Activated naive CD8-positive, alpha-beta T cell treated with anti-CD3 and anti-CD28 coated beads for 36 hours (primary cell): ENCODE data around the gene COL4A2. TPM values are rescaled to one million over a fixed set of nuclear protein-coding genes. Genes with fewer than 3 reads are reported as not detected.

Experiments used
- DNase-seq: peaks from one replicate; pipeline ENCODE4 v3.0.0; 2021
- H3K27ac Mint-ChIP-seq: one replicate; pipeline ENCODE4 v1.8.0; 2022; ENCODE audit warnings: mild to moderate bottlenecking, moderate library complexity, mixed read lengths
- H3K27me3 Mint-ChIP-seq: one replicate; pipeline ENCODE4 v1.8.0; 2022; ENCODE audit warnings: mild to moderate bottlenecking, mixed read lengths
- H3K36me3 Mint-ChIP-seq: one replicate; pipeline ENCODE4 v1.8.0; 2021; ENCODE audit warnings: mild to moderate bottlenecking, mixed read lengths
- H3K4me1 Mint-ChIP-seq: one replicate; pipeline ENCODE4 v1.8.0; 2021; ENCODE audit warnings: mixed read lengths
- H3K4me3 Mint-ChIP-seq: one replicate; pipeline ENCODE4 v1.8.0; 2022; ENCODE audit warnings: mild to moderate bottlenecking, moderate library complexity, mixed read lengths
- H3K9me3 Mint-ChIP-seq: one replicate; pipeline ENCODE4 v1.8.0; 2022; ENCODE audit warnings: mixed read lengths
- total RNA-seq, 2 experiments: library from RNA; stranded (reverse); gene quantifications; one replicate each; pipeline ENCODE4 v1.2.3, GENCODE V29; 2021

Gene COL4A2
- total RNA-seq, 2 experiments from 2014 or later, result not detected

- H3K27me3 Mint-ChIP-seq, result no peaks in the 10 kb centered on the region
- H3K4me1 Mint-ChIP-seq, result no peaks in the 10 kb centered on the region
- no peaks in the 10 kb centered on the region for H3K36me3 Mint-ChIP-seq
- no peak overlapping the region for H3K27ac Mint-ChIP-seq
- no peak overlapping the region for H3K4me3 Mint-ChIP-seq
- no peak for DNase-seq
- peaks cover 3% of the 10 kb centered on the region for H3K9me3 Mint-ChIP-seq
Observed at GRCh38 chr13:110503979-110504499, 197.0 kb downstream of the COL4A2 start.

GRCh38 chr13:110505594-110505993, 198.5 kb downstream of the COL4A2 start:
- no peak overlapping the region for H3K4me3 Mint-ChIP-seq
- no peaks in the 10 kb centered on the region for H3K27me3 Mint-ChIP-seq
- no peaks in the 10 kb centered on the region for H3K36me3 Mint-ChIP-seq
- DNase-seq, result no peak
- H3K27ac Mint-ChIP-seq, result no peak overlapping the region
- H3K9me3 Mint-ChIP-seq, result no peaks in the 10 kb centered on the region
- H3K4me1 Mint-ChIP-seq, result peaks cover 2% of the 10 kb centered on the region

GRCh38 chr13:110506396-110506795, 199.3 kb downstream of the COL4A2 start:
- Mint-ChIP-seq H3K36me3 (no peaks in the 10 kb centered on the region), H3K4me1 (peaks cover 2% of the 10 kb centered on the region)

GRCh38 chr13:110506859-110507566, 199.9 kb downstream of the COL4A2 start:
- Mint-ChIP-seq H3K27ac (no peak overlapping the region), H3K27me3 (no peaks in the 10 kb centered on the region), H3K4me3 (no peak overlapping the region), H3K9me3 (no peaks in the 10 kb centered on the region), H3K36me3 (no peaks in the 10 kb centered on the region), H3K4me1 (peaks cover 2% of the 10 kb centered on the region)
- DNase-seq, result no peak

More at GRCh38 chr13:110506396-110506795, 199.3 kb downstream of the COL4A2 start:
- Mint-ChIP-seq H3K4me3 (no peak overlapping the region), H3K27ac (no peak overlapping the region), H3K27me3 (no peaks in the 10 kb centered on the region), H3K9me3 (no peaks in the 10 kb centered on the region)
- DNase-seq, result no peak

- H3K9me3 Mint-ChIP-seq, result no peaks in the 10 kb centered on the region
- no peak for DNase-seq
- H3K4me3 Mint-ChIP-seq, result no peak overlapping the region
- no peaks in the 10 kb centered on the region for H3K27me3 Mint-ChIP-seq
- no peak overlapping the region for H3K27ac Mint-ChIP-seq
- no peaks in the 10 kb centered on the region for H3K36me3 Mint-ChIP-seq
- H3K4me1 Mint-ChIP-seq, result peaks cover 2% of the 10 kb centered on the region
Observed at GRCh38 chr13:110507678-110508381, 200.7 kb downstream of the COL4A2 start.

- no peak for DNase-seq
- Mint-ChIP-seq H3K4me3 (no peak overlapping the region), H3K4me1 (peaks cover 2% of the 10 kb centered on the region), H3K36me3 (no peaks in the 10 kb centered on the region), H3K27ac (no peak overlapping the region), H3K9me3 (no peaks in the 10 kb centered on the region), H3K27me3 (no peaks in the 10 kb centered on the region)
Observed at GRCh38 chr13:110509478-110509926, 202.4 kb downstream of the COL4A2 start.

GRCh38 chr13:110509971-110510786, 203.1 kb downstream of the COL4A2 start:
- Mint-ChIP-seq H3K27ac (no peak overlapping the region), H3K4me3 (no peak overlapping the region), H3K4me1 (peaks cover 7% of the 10 kb centered on the region), H3K9me3 (no peaks in the 10 kb centered on the region), H3K27me3 (no peaks in the 10 kb centered on the region), H3K36me3 (no peaks in the 10 kb centered on the region)
- DNase-seq, result no peak

- Mint-ChIP-seq H3K36me3 (no peaks in the 10 kb centered on the region), H3K4me1 (peaks cover 12% of the 10 kb centered on the region), H3K4me3 (no peak overlapping the region), H3K27me3 (no peaks in the 10 kb centered on the region), H3K9me3 (no peaks in the 10 kb centered on the region), H3K27ac (no peak overlapping the region)
- no peak for DNase-seq
Observed at GRCh38 chr13:110511509-110512181, 204.6 kb downstream of the COL4A2 start.

GRCh38 chr13:110512198-110512740, 205.2 kb downstream of the COL4A2 start:
- no peaks in the 10 kb centered on the region for H3K36me3 Mint-ChIP-seq
- H3K9me3 Mint-ChIP-seq, result no peaks in the 10 kb centered on the region
- peaks cover 2% of the 10 kb centered on the region for H3K27me3 Mint-ChIP-seq
- no peak for DNase-seq
- H3K4me3 Mint-ChIP-seq, result no peak overlapping the region
- H3K27ac Mint-ChIP-seq, result no peak overlapping the region
- peaks cover 12% of the 10 kb centered on the region for H3K4me1 Mint-ChIP-seq

GRCh38 chr13:110516500-110516899, 209.4 kb downstream of the COL4A2 start:
- Mint-ChIP-seq H3K36me3 (peaks cover 3% of the 10 kb centered on the region), H3K27me3 (peaks cover 3% of the 10 kb centered on the region), H3K4me1 (peaks cover 14% of the 10 kb centered on the region), H3K4me3 (no peak overlapping the region), H3K27ac (no peak overlapping the region), H3K9me3 (no peaks in the 10 kb centered on the region)
- DNase-seq, result no peak

GRCh38 chr13:110517505-110518225, 210.6 kb downstream of the COL4A2 start:
- no peak overlapping the region for H3K27ac Mint-ChIP-seq
- H3K4me3 Mint-ChIP-seq, result no peak overlapping the region
- H3K9me3 Mint-ChIP-seq, result no peaks in the 10 kb centered on the region
- DNase-seq, result no peak
- H3K4me1 Mint-ChIP-seq, result peaks cover 14% of the 10 kb centered on the region
- H3K36me3 Mint-ChIP-seq, result peaks cover 3% of the 10 kb centered on the region
- H3K27me3 Mint-ChIP-seq, result peaks cover 3% of the 10 kb centered on the region

- peaks cover 3% of the 10 kb centered on the region for H3K27me3 Mint-ChIP-seq
- peaks cover 14% of the 10 kb centered on the region for H3K4me1 Mint-ChIP-seq
- H3K9me3 Mint-ChIP-seq, result no peaks in the 10 kb centered on the region
- H3K36me3 Mint-ChIP-seq, result peaks cover 3% of the 10 kb centered on the region
- no peak overlapping the region for H3K27ac Mint-ChIP-seq
- no peak for DNase-seq
- H3K4me3 Mint-ChIP-seq, result no peak overlapping the region
Observed at GRCh38 chr13:110518226-110518525, 211.1 kb downstream of the COL4A2 start.

- peaks cover 3% of the 10 kb centered on the region for H3K36me3 Mint-ChIP-seq
- H3K4me3 Mint-ChIP-seq, result no peak overlapping the region
- H3K27ac Mint-ChIP-seq, result no peak overlapping the region
- H3K27me3 Mint-ChIP-seq, result peaks cover 3% of the 10 kb centered on the region
- no peak for DNase-seq
- H3K9me3 Mint-ChIP-seq, result no peaks in the 10 kb centered on the region
- H3K4me1 Mint-ChIP-seq, result peaks cover 14% of the 10 kb centered on the region
Observed at GRCh38 chr13:110518571-110518970, 211.5 kb downstream of the COL4A2 start.

- DNase-seq, result no peak
- Mint-ChIP-seq H3K4me3 (no peak overlapping the region), H3K36me3 (peaks cover 3% of the 10 kb centered on the region), H3K9me3 (no peaks in the 10 kb centered on the region), H3K27me3 (peaks cover 3% of the 10 kb centered on the region), H3K27ac (no peak overlapping the region), H3K4me1 (peaks cover 14% of the 10 kb centered on the region)
Observed at GRCh38 chr13:110519046-110519445, 212.0 kb downstream of the COL4A2 start.
